Measurements from ENCODE around the gene PALLD. TPM values are rescaled to one million over a fixed set of nuclear protein-coding genes. Genes with fewer than 3 reads are reported as not detected.

Gene PALLD
- total RNA-seq, 2 donors from 2014 or later: 705 to 752 TPM

DNA sequence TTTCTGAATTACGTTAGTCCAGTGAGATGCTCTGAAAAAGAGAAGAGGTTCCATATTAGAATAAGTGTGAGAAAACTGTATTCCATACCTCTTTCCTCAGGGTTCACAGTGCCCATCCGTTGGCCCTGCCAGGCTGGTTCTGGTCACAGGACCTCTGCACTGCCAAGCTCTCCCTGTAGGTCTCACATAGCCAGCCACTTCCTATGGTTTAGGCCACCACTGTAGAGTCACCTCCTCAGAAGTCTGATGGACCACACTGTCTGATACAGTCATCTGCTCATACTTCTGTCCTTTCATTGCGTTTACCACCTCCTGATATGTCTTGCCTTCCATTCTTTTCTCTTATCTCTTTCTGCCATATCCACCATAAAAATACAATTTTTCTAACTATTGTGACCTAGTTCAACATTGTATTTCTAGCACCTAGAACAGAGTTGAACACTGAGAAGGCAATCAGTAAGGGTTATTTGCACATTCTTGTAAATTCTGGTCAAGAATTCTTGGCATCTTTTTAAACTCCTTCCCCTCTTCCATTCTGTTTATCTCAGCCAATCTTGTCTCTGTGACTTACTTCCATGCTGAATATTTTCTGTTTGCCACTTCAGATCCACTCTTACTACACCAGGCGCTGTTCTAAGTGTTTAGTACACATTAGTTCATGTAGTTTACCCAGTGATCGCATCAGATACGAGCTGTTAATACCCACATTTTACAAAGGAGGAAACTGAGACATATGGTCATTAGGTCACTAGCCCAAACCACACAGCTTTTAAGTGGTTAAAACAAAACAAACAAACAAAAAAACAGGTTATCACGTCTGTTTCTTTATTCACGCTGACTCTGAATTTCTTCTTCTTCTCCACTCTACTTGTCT is 387.6 kb downstream of the PALLD start:
- H3K4me1 ChIP-seq (ENCODE audit: control insufficient read depth in 1 of 2, low read depth in 2 of 2): peaks cover 56 to 84% of the 10 kb centered on the region in 2 donors
- H3K4me3 ChIP-seq: no peak overlapping the region
- H3K27ac ChIP-seq: peak overlapping the region; percentile 16 to 26
- H3K27me3 ChIP-seq (replicated peaks; ENCODE audit: insufficient read depth): no peaks in the 10 kb centered on the region
- peaks cover 19% of the 10 kb centered on the region for H3K36me3 ChIP-seq
- no peak for TF ChIP-seq CTCF (IDR thresholded peaks at IDR 0.05)
- DNase-seq (ENCODE audit: low spot score) (no peak), ATAC-seq (ENCODE audit: insufficient number of reproducible peaks, low FRiP score, low read depth) (no peak)
- H3K9me3 ChIP-seq: no peaks in the 10 kb centered on the region

- no peak for DNase-seq (ENCODE audit: low spot score)
- H3K27me3 ChIP-seq (replicated peaks; ENCODE audit: insufficient read depth): no peaks in the 10 kb centered on the region
- ATAC-seq (ENCODE audit: insufficient number of reproducible peaks, low FRiP score, low read depth): no peak
- peaks cover 55 to 84% of the 10 kb centered on the region in 2 donors for H3K4me1 ChIP-seq (ENCODE audit: control insufficient read depth in 1 of 2, low read depth in 2 of 2)
- H3K27ac ChIP-seq: peak overlapping the region; percentile 16 to 35
- H3K4me3 ChIP-seq: no peak overlapping the region
- TF ChIP-seq CTCF (IDR thresholded peaks at IDR 0.05): no peak
- peaks cover 24% of the 10 kb centered on the region for H3K36me3 ChIP-seq
- no peaks in the 10 kb centered on the region for H3K9me3 ChIP-seq
Observed at GRCh38 chr4:168885400-168885799, 388.5 kb downstream of the PALLD start.

GRCh38 chr4:168886351-168886750 is 389.5 kb downstream of the PALLD start:
- ATAC-seq (ENCODE audit: insufficient number of reproducible peaks, low FRiP score, low read depth): no peak
- Histone ChIP-seq H3K36me3 (peaks cover 31% of the 10 kb centered on the region), H3K4me1 (ENCODE audit: control insufficient read depth in 1 of 2, low read depth in 2 of 2) (peaks cover 50 to 84% of the 10 kb centered on the region in 2 donors), H3K9me3 (no peaks in the 10 kb centered on the region), H3K27me3 (replicated peaks; ENCODE audit: insufficient read depth) (no peaks in the 10 kb centered on the region), H3K4me3 (no peak overlapping the region), H3K27ac (peak overlapping the region in 1 of 2 donors; percentile 60)
- no peak for DNase-seq (ENCODE audit: low spot score)
- no peak for TF ChIP-seq CTCF (IDR thresholded peaks at IDR 0.05)

GRCh38 chr4:168887809-168888208 is 391.0 kb downstream of the PALLD start:
- H3K4me3 ChIP-seq: no peak overlapping the region
- no peak for TF ChIP-seq CTCF (IDR thresholded peaks at IDR 0.05)
- no peak for DNase-seq (ENCODE audit: low spot score)
- peak overlapping the region; percentile 24 to 60 for H3K27ac ChIP-seq
- ATAC-seq (ENCODE audit: insufficient number of reproducible peaks, low FRiP score, low read depth): no peak
- no peaks in the 10 kb centered on the region for H3K27me3 ChIP-seq (replicated peaks; ENCODE audit: insufficient read depth)
- H3K9me3 ChIP-seq: no peaks in the 10 kb centered on the region
- H3K4me1 ChIP-seq (ENCODE audit: control insufficient read depth in 1 of 2, low read depth in 2 of 2): peaks cover 53 to 91% of the 10 kb centered on the region in 2 donors
- peaks cover 21% of the 10 kb centered on the region for H3K36me3 ChIP-seq

DNA sequence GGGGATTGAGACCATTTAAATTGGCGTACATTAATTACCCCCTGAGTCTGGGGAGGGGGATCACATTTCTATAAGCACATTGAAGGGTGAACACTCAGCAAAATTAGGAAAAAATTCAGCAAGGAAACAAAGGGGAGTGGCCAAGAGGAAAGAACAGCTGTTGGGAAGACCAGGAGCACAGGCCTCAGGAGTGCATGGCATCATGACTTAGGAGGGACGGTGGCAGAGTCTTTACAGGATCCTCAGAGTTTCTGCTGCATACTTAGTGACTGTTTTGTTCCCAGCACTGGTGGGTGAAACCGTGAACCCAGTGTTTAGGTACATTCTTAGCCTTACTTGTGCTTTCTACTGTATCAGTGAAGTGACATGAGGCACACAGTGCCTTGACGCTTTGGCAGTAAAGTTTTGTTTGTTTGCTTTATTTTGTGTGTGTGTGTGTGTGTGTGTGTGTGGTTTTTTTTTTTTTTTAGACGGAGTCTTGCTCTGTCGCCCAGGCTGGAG is 391.9 kb downstream of the PALLD start:
- DNase-seq (ENCODE audit: low spot score): no peak
- peaks cover 59 to 93% of the 10 kb centered on the region in 2 donors for H3K4me1 ChIP-seq (ENCODE audit: control insufficient read depth in 1 of 2, low read depth in 2 of 2)

More for the DNA sequence above, 391.9 kb downstream of the PALLD start:
- no peak for ATAC-seq (ENCODE audit: insufficient number of reproducible peaks, low FRiP score, low read depth)
- peak overlapping the region; percentile 24 to 60 for H3K27ac ChIP-seq
- H3K4me3 ChIP-seq: no peak overlapping the region
- no peaks in the 10 kb centered on the region for H3K9me3 ChIP-seq
- TF ChIP-seq CTCF (IDR thresholded peaks at IDR 0.05): no peak
- H3K36me3 ChIP-seq: peaks cover 20% of the 10 kb centered on the region
- no peaks in the 10 kb centered on the region for H3K27me3 ChIP-seq (replicated peaks; ENCODE audit: insufficient read depth)
